Central memory CD8-positive, alpha-beta T cell (primary cell): ENCODE data around the gene TSC2.
"Not testable (repeated sequence)": the region's sequence is repeated elsewhere in the genome, so short reads cannot be mapped to it uniquely, and the experiment has no call there.

ENCODE experiments used
- ATAC-seq: fragments of 150-1000 bp; cut with Tn5 transposase; replicated peaks from 2 replicates; pipeline ENCODE4 v1.10.0; 2022; ENCODE audit warnings: mild to moderate bottlenecking, moderate FRiP score, moderate number of reproducible peaks; ENCODE audit not compliant: poor library complexity, severe bottlenecking; ENCODE audit errors: extremely low read depth
- DNase-seq, 2 donors: peaks; one replicate each; pipeline ENCODE4 v3.0.0; 2021; ENCODE audit warnings: low spot score in 2 of 2
- H3K27ac Mint-ChIP-seq: one replicate; pipeline ENCODE4 v1.8.0; 2022; ENCODE audit warnings: low read depth, mild to moderate bottlenecking, moderate library complexity, mixed read lengths
- H3K27me3 Mint-ChIP-seq: one replicate; pipeline ENCODE4 v1.8.0; 2022; ENCODE audit warnings: mixed read lengths
- H3K36me3 Mint-ChIP-seq: one replicate; pipeline ENCODE4 v1.8.0; 2022; ENCODE audit warnings: mild to moderate bottlenecking, moderate library complexity, mixed read lengths; ENCODE audit not compliant: insufficient read depth
- H3K4me1 Mint-ChIP-seq: one replicate; pipeline ENCODE4 v1.8.0; 2022; ENCODE audit warnings: mixed read lengths
- H3K4me3 Mint-ChIP-seq: one replicate; pipeline ENCODE4 v1.8.0; 2022; ENCODE audit warnings: mild to moderate bottlenecking, moderate library complexity, mixed read lengths
- H3K9me3 Mint-ChIP-seq: one replicate; pipeline ENCODE4 v1.8.0; 2022; ENCODE audit warnings: mixed read lengths

The TSC2 gene

GRCh38 chr16:2126928-2127556 is 79.3 kb downstream of the TSC2 start:
- H3K36me3 Mint-ChIP-seq, H3K27ac Mint-ChIP-seq, H3K9me3 Mint-ChIP-seq, H3K27me3 Mint-ChIP-seq, DNase-seq, H3K4me1 Mint-ChIP-seq, ATAC-seq: not testable (repeated sequence)
- peak overlapping the region; percentile 43 for H3K4me3 Mint-ChIP-seq

- not testable (repeated sequence) for H3K9me3 Mint-ChIP-seq, DNase-seq, ATAC-seq, H3K27me3 Mint-ChIP-seq, H3K4me1 Mint-ChIP-seq, H3K4me3 Mint-ChIP-seq, H3K36me3 Mint-ChIP-seq
- peak overlapping the region; percentile 38 for H3K27ac Mint-ChIP-seq
Measured at GRCh38 chr16:2127630-2128280, 80.0 kb downstream of the TSC2 start.

- H3K4me3 Mint-ChIP-seq, H3K4me1 Mint-ChIP-seq, H3K27me3 Mint-ChIP-seq, H3K9me3 Mint-ChIP-seq, DNase-seq, H3K36me3 Mint-ChIP-seq, H3K27ac Mint-ChIP-seq, ATAC-seq: not testable (repeated sequence)
Measured at GRCh38 chr16:2129251-2129650, 81.5 kb downstream of the TSC2 start.

- not testable (repeated sequence) for H3K9me3 Mint-ChIP-seq, H3K27ac Mint-ChIP-seq, H3K4me3 Mint-ChIP-seq, H3K27me3 Mint-ChIP-seq, H3K36me3 Mint-ChIP-seq, DNase-seq, H3K4me1 Mint-ChIP-seq, ATAC-seq
Measured at GRCh38 chr16:2129890-2130447, 82.2 kb downstream of the TSC2 start.

GRCh38 chr16:2133797-2134196 is 86.0 kb downstream of the TSC2 start:
- not testable (repeated sequence) for DNase-seq, H3K4me1 Mint-ChIP-seq, H3K4me3 Mint-ChIP-seq, H3K27ac Mint-ChIP-seq, H3K36me3 Mint-ChIP-seq, H3K9me3 Mint-ChIP-seq, H3K27me3 Mint-ChIP-seq, ATAC-seq

- H3K27ac Mint-ChIP-seq, H3K36me3 Mint-ChIP-seq: not testable (repeated sequence)
Measured at GRCh38 chr16:2135071-2135470, 87.3 kb downstream of the TSC2 start.

GRCh38 chr16:2135770-2136490 is 88.1 kb downstream of the TSC2 start, which contains the start of gene PKD1:
PKD1 (minus strand) TSS chr16:2135898; CDS start chr16:2135689, 209 bp downstream.
- ATAC-seq (peak; percentile 58), DNase-seq (peak; percentile 98)
- H3K27ac Mint-ChIP-seq: peak within 1 kb of the TSS; percentile 58
- H3K4me1 Mint-ChIP-seq: peaks cover 14% of the 10 kb centered on the region
- peaks cover 14% of the 10 kb centered on the region for H3K36me3 Mint-ChIP-seq
- H3K27me3 Mint-ChIP-seq, H3K9me3 Mint-ChIP-seq: not testable (repeated sequence)
- H3K4me3 Mint-ChIP-seq: peak within 1 kb of the TSS; percentile 85

More at GRCh38 chr16:2135071-2135470, 87.3 kb downstream of the TSC2 start:
- H3K9me3 Mint-ChIP-seq, H3K4me1 Mint-ChIP-seq, H3K27me3 Mint-ChIP-seq, ATAC-seq, DNase-seq: not testable (repeated sequence)
- H3K4me3 Mint-ChIP-seq: peak overlapping the region; percentile 66
